Measurements from ENCODE around the gene ZNF324B.
A peak's percentile ranks its signal among the peaks of the same experiment; 100 is the strongest.

- TF ChIP-seq CTCF (IDR thresholded peaks at IDR 0.05) (no peak), POLR2A (IDR thresholded peaks at IDR 0.05) (peak; percentile 42), EP300 (IDR thresholded peaks at IDR 0.05) (no peak)
Observed at GRCh38 chr19:58466760-58467589, 15.6 kb downstream of the ZNF324B start, which contains the start of gene ZNF324.

Measured in ovary (tissue), 3 donors.